Smooth muscle cell (in vitro differentiated cells): Measurements from ENCODE around the gene KDR. TPM values are rescaled to one million over a fixed set of nuclear protein-coding genes. Genes with fewer than 3 reads are reported as not detected.

Experiments used
- DNase-seq: peaks from one replicate; lab custom pipeline; 2025; ENCODE audit not compliant: unreplicated experiment; lab: John Stamatoyannopoulos, UW
- H2AFZ ChIP-seq: fragments of 200-600 bp; sonication (generic); 2 replicates; pipeline ENCODE4 v1.6.0; 2016; ENCODE audit warnings: antibody characterized with exemption, low read depth, mild to moderate bottlenecking
- H3F3A ChIP-seq: fragments of 200-600 bp; sonication (generic); 2 replicates; pipeline ENCODE4 v1.6.0; 2017; ENCODE audit warnings: antibody characterized with exemption, low read depth
- H3K27ac ChIP-seq: fragments of 200-600 bp; sonication (generic); 2 replicates; pipeline ENCODE4 v1.5.1; 2016; ENCODE audit warnings: low read depth, mild to moderate bottlenecking
- H3K27me3 ChIP-seq: fragments of 200-600 bp; sonication (generic); 2 replicates; pipeline ENCODE4 v1.6.1; 2016; ENCODE audit warnings: low read depth, mild to moderate bottlenecking
- H3K36me3 ChIP-seq: fragments of 200-600 bp; sonication (generic); 2 replicates; pipeline ENCODE4 v1.5.1; 2016; ENCODE audit warnings: low read depth
- H3K4me1 ChIP-seq: fragments of 200-600 bp; sonication (generic); 2 replicates; pipeline ENCODE4 v1.5.1; 2016; ENCODE audit warnings: low read depth
- H3K4me2 ChIP-seq: fragments of 200-600 bp; sonication (generic); 2 replicates; pipeline ENCODE4 v1.6.0; 2016; ENCODE audit warnings: mild to moderate bottlenecking
- H3K4me3 ChIP-seq: fragments of 200-600 bp; sonication (generic); 2 replicates; pipeline ENCODE4 v1.5.1; 2016; ENCODE audit warnings: mild to moderate bottlenecking
- H3K79me2 ChIP-seq: fragments of 200-600 bp; sonication (generic); 2 replicates; pipeline ENCODE4 v1.6.0; 2016; ENCODE audit warnings: low read depth, mild to moderate bottlenecking
- H3K9ac ChIP-seq: fragments of 200-600 bp; sonication (generic); 2 replicates; pipeline ENCODE4 v1.6.0; 2016; ENCODE audit warnings: low read depth
- H3K9me3 ChIP-seq: fragments of 200-600 bp; sonication (generic); replicated peaks from 2 replicates; pipeline ENCODE4 v1.5.1; 2016; ENCODE audit warnings: low read depth
- H4K20me1 ChIP-seq: fragments of 200-600 bp; sonication (generic); 2 replicates; pipeline ENCODE4 v1.6.0; 2016; ENCODE audit warnings: low read depth
- WGBS: methylation state at CpG from one replicate; pipeline ENCODE4 v1.1.7; 2016; ENCODE audit warnings: low lambda C conversion rate; 5-methylcytosine and 5-hydroxymethylcytosine counted together
- polyA plus RNA-seq: library from polyadenylated mRNA; unstranded; fragments of >200 nt; fragmentation: Nextera tagmentation; extraction: Ambion mirVana; gene quantifications from 2 replicates; pipeline ENCODE4 v1.2.1, GENCODE V29; 2016
- total RNA-seq: library from RNA; depleted of rRNA; stranded (reverse); fragments of >200 nt; gene quantifications from 2 replicates; pipeline ENCODE4 v1.2.3, GENCODE V29; 2014
- TF ChIP-seq, protein P1 (sequence below): fragments of 200-600 bp; sonication (generic); IDR thresholded peaks from 2 replicates; pipeline ENCODE4 v1.5.1; 2017; ENCODE audit warnings: borderline replicate concordance, mild to moderate bottlenecking, antibody characterized with exemption; ENCODE audit not compliant: insufficient read depth, poor library complexity, severe bottlenecking

Gene KDR
- total and polyA plus RNA-seq, 2 experiments from 2014 or later, result 27.7 to 56.3 TPM

DNA sequence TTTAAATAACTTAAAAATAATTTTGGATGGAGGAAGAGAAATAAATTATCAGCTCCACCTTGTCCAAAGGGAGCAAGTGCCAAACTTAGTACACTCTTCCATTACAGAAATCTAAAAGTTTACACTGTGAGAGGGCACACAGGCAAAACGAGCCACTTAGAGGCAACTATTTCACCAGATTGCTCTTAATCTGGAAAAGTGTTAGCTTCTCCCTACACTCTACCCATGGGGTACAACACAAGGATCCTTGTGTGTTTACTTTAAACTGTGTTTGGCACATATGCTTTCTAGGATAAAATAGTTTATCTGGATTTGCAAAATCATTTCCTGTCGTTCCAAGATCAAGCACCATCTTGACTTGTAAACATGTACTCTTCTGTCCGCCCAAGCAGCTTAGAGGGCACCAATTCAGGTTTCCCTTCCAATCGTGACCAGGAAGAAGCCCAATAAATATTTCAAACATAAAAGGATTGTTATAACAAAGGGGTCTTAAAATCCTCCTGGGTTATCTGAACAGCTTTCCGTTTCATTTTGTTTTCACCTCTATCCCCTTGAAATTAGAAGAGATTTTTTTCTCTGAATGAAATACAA, 29.0 kb upstream of the KDR start:
- Histone ChIP-seq H4K20me1 (no peaks in the 10 kb centered on the region), H3K36me3 (no peaks in the 10 kb centered on the region), H3K27ac (no peak overlapping the region), H3K9ac (no peak overlapping the region), H3K9me3 (no peaks in the 10 kb centered on the region), H3K4me3 (no peak overlapping the region), H3K4me2 (no peak overlapping the region), H3F3A (no peaks in the 10 kb centered on the region), H3K79me2 (no peaks in the 10 kb centered on the region), H3K27me3 (no peaks in the 10 kb centered on the region), H2AFZ (peak overlapping the region; percentile 65), H3K4me1 (no peaks in the 10 kb centered on the region)
- DNase-seq, result no peak
- WGBS, result 57% methylated on average over 5 of the region's 5 CpGs
- TF ChIP-seq, protein P1, sequence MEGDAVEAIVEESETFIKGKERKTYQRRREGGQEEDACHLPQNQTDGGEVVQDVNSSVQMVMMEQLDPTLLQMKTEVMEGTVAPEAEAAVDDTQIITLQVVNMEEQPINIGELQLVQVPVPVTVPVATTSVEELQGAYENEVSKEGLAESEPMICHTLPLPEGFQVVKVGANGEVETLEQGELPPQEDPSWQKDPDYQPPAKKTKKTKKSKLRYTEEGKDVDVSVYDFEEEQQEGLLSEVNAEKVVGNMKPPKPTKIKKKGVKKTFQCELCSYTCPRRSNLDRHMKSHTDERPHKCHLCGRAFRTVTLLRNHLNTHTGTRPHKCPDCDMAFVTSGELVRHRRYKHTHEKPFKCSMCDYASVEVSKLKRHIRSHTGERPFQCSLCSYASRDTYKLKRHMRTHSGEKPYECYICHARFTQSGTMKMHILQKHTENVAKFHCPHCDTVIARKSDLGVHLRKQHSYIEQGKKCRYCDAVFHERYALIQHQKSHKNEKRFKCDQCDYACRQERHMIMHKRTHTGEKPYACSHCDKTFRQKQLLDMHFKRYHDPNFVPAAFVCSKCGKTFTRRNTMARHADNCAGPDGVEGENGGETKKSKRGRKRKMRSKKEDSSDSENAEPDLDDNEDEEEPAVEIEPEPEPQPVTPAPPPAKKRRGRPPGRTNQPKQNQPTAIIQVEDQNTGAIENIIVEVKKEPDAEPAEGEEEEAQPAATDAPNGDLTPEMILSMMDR, result no peak

DNA sequence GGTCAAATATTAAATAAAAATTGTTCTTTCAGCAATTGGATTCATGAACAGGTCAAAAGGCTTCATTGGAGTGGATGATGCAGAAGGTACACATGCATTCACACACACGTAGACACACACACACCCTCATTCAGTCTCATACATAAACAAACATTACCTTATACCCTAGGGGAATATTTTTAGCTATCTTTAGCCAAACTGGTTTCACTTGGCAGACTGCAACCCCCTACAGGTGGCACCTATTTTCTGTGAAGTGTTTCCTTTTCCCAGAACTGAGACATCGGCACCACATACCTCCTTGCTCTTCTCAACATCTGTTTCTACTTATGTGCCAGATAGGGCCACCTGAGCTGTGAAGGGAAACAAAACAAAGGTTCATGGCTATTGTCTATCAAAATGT, 18.5 kb upstream of the KDR start:
- Histone ChIP-seq H3K27ac (no peak overlapping the region), H3K9me3 (no peaks in the 10 kb centered on the region), H3K4me2 (no peak overlapping the region), H3F3A (no peaks in the 10 kb centered on the region), H2AFZ (no peak overlapping the region), H3K79me2 (no peaks in the 10 kb centered on the region), H3K9ac (no peak overlapping the region), H3K36me3 (no peaks in the 10 kb centered on the region), H3K27me3 (no peaks in the 10 kb centered on the region), H3K4me1 (no peaks in the 10 kb centered on the region), H3K4me3 (no peak overlapping the region), H4K20me1 (no peaks in the 10 kb centered on the region)
- TF ChIP-seq, protein P1, result no peak
- 94% methylated on average over 2 of the region's 2 CpGs for WGBS
- DNase-seq, result no peak

DNA sequence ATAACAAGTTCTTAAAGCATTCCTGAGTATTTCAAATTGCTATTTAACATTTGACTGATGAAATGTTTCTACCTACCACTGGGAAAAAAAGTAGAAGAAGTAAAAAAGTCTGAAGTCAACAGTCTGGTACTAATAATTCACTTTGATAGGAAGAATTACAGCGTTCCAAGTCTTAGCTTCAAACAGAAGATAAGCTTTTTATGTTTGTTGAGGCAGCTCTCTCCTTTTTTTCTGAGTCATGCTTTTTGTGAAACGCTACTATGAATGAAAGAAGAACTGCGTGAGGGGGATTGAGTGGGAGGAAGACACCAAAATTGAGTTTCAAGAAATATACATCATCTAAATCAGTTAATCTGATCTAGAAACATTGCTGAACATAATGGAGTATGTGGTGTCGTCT, 13.0 kb upstream of the KDR start:
- no peak overlapping the region for H3K9ac ChIP-seq
- no peaks in the 10 kb centered on the region for H3F3A ChIP-seq
- no peaks in the 10 kb centered on the region for H3K27me3 ChIP-seq
- H3K4me1 ChIP-seq, result no peaks in the 10 kb centered on the region
- peak overlapping the region; percentile 60 for H3K4me2 ChIP-seq
- H3K4me3 ChIP-seq, result no peak overlapping the region
- no peaks in the 10 kb centered on the region for H3K79me2 ChIP-seq
- H2AFZ ChIP-seq, result peak overlapping the region; percentile 20
- no peaks in the 10 kb centered on the region for H3K9me3 ChIP-seq
- TF ChIP-seq, protein P1, result no peak
- no peak for DNase-seq
- H3K27ac ChIP-seq, result no peak overlapping the region
- H4K20me1 ChIP-seq, result no peaks in the 10 kb centered on the region
- 36% methylated on average over 4 of the region's 4 CpGs for WGBS
- no peaks in the 10 kb centered on the region for H3K36me3 ChIP-seq

DNA sequence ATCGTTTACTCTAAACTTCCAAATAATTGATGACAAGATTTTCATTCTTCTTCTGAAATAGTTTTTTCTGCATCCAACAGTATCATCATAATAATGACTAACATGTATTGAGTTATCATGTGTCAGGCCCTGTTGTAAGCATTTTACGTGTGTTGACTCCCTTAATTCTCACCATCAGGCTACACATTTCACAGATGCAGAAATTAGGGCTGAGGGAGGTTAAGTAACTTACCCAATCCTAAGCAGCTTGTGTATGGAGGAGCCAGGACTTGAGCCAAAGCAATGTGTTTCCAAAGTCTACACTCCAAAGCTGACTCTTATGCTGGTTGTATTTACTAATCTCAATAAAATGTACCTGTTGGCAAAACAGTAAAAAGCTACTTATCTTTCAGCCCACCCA, 11.2 kb upstream of the KDR start:
- WGBS, result 83% methylated on average over 2 of the region's 2 CpGs
- Histone ChIP-seq H3K4me2 (no peak overlapping the region), H3K79me2 (no peaks in the 10 kb centered on the region), H3K36me3 (no peaks in the 10 kb centered on the region), H2AFZ (no peak overlapping the region), H3K9ac (no peak overlapping the region), H3K27me3 (no peaks in the 10 kb centered on the region), H3K9me3 (no peaks in the 10 kb centered on the region), H3K4me1 (no peaks in the 10 kb centered on the region), H3K4me3 (no peak overlapping the region), H3K27ac (no peak overlapping the region), H4K20me1 (no peaks in the 10 kb centered on the region), H3F3A (no peaks in the 10 kb centered on the region)
- TF ChIP-seq, protein P1, result no peak
- no peak for DNase-seq
